ENCODE results near the gene NCAPD2. TPM values are rescaled to one million over a fixed set of nuclear protein-coding genes. Genes with fewer than 3 reads are reported as not detected.

Gene NCAPD2
- polyA plus RNA-seq, 3 donors: 6.2 to 15.0 (median 8.3) TPM

GRCh38 chr12:6526766-6527525 lies 33.0 kb downstream of the NCAPD2 start:
- Histone ChIP-seq H2AFZ (ENCODE audit: insufficient read depth, low read depth, low read length, poor library complexity, severe bottlenecking) (no peak overlapping the region), H3K4me2 (replicated peaks; ENCODE audit: extremely low read depth, low read length, poor library complexity, severe bottlenecking) (no peak overlapping the region), H3K4me3 (replicated peaks in 1 of 3; ENCODE audit: low read depth in 2 of 3, low read length in 3 of 3) (no peak overlapping the region), H3K79me2 (ENCODE audit: insufficient read depth, low read length) (peaks cover 10% of the 10 kb centered on the region), H3K9ac (ENCODE audit: insufficient read depth, low read length, poor library complexity, severe bottlenecking) (no peak overlapping the region), H3K27me3 (ENCODE audit: control insufficient read depth in 2 of 2, insufficient read depth in 2 of 2, low read length in 2 of 2) (no peaks in the 10 kb centered on the region), H3K4me1 (ENCODE audit: control insufficient read depth in 1 of 2, insufficient read depth in 2 of 2, low read length in 2 of 2) (peaks cover 2% of the 10 kb centered on the region in 2 donors), H3K27ac (ENCODE audit: low read depth in 1 of 2, low read length in 2 of 2) (peak overlapping the region in 1 of 2 donors; percentile 20), H3K36me3 (replicated peaks in 1 of 2; ENCODE audit: control insufficient read depth in 1 of 2, insufficient read depth in 2 of 2, low read length in 2 of 2) (peaks cover 90 to 97% of the 10 kb centered on the region in 2 donors), H4K20me1 (ENCODE audit: insufficient read depth, low read length) (no peaks in the 10 kb centered on the region), H3K9me3 (replicated peaks in 1 of 2; ENCODE audit: control insufficient read depth in 1 of 2, insufficient read depth in 1 of 2, low read length in 2 of 2) (no peaks in the 10 kb centered on the region)
- no peak overlapping the region for H3K4me3 Mint-ChIP-seq
- no peak for DNase-seq
- 97% methylated on average over 10 of the region's 19 CpGs for WGBS (ENCODE audit: insufficient coverage)
- peaks cover 88 to 96% of the 10 kb centered on the region in 2 donors for H3K36me3 Mint-ChIP-seq
- H3K27ac Mint-ChIP-seq: no peak overlapping the region
- peaks cover 2% of the 10 kb centered on the region for H3K4me1 Mint-ChIP-seq
- intact Hi-C loops (cut with micrococcal nuclease): no loop called here
- TF ChIP-seq, protein P1, sequence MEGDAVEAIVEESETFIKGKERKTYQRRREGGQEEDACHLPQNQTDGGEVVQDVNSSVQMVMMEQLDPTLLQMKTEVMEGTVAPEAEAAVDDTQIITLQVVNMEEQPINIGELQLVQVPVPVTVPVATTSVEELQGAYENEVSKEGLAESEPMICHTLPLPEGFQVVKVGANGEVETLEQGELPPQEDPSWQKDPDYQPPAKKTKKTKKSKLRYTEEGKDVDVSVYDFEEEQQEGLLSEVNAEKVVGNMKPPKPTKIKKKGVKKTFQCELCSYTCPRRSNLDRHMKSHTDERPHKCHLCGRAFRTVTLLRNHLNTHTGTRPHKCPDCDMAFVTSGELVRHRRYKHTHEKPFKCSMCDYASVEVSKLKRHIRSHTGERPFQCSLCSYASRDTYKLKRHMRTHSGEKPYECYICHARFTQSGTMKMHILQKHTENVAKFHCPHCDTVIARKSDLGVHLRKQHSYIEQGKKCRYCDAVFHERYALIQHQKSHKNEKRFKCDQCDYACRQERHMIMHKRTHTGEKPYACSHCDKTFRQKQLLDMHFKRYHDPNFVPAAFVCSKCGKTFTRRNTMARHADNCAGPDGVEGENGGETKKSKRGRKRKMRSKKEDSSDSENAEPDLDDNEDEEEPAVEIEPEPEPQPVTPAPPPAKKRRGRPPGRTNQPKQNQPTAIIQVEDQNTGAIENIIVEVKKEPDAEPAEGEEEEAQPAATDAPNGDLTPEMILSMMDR (IDR thresholded peaks at IDR 0.05): no peak
- no peaks in the 10 kb centered on the region for H3K27me3 Mint-ChIP-seq (ENCODE audit: low read depth in 3 of 3)
- H3K9me3 Mint-ChIP-seq: no peaks in the 10 kb centered on the region

- intact Hi-C loops (cut with micrococcal nuclease): no loop called here
- H3K27ac Mint-ChIP-seq: peak overlapping the region in 1 of 7 donors; percentile 21
- H3K4me1 Mint-ChIP-seq: peaks cover 10% of the 10 kb centered on the region
- no peak for DNase-seq
- Histone ChIP-seq H3K9me3 (replicated peaks in 1 of 2; ENCODE audit: control insufficient read depth in 1 of 2, insufficient read depth in 1 of 2, low read length in 2 of 2) (no peaks in the 10 kb centered on the region), H3K4me1 (ENCODE audit: control insufficient read depth in 1 of 2, insufficient read depth in 2 of 2, low read length in 2 of 2) (peaks cover 10% of the 10 kb centered on the region in 2 donors), H3K4me3 (replicated peaks in 1 of 3; ENCODE audit: low read depth in 2 of 3, low read length in 3 of 3) (no peak overlapping the region), H3K27ac (ENCODE audit: low read depth in 1 of 2, low read length in 2 of 2) (no peak overlapping the region), H3K27me3 (ENCODE audit: control insufficient read depth in 2 of 2, insufficient read depth in 2 of 2, low read length in 2 of 2) (no peaks in the 10 kb centered on the region), H3K9ac (ENCODE audit: insufficient read depth, low read length, poor library complexity, severe bottlenecking) (no peak overlapping the region), H3K36me3 (replicated peaks in 1 of 2; ENCODE audit: control insufficient read depth in 1 of 2, insufficient read depth in 2 of 2, low read length in 2 of 2) (peaks cover 82 to 89% of the 10 kb centered on the region in 2 donors), H3K79me2 (ENCODE audit: insufficient read depth, low read length) (peaks cover 18% of the 10 kb centered on the region), H3K4me2 (replicated peaks; ENCODE audit: extremely low read depth, low read length, poor library complexity, severe bottlenecking) (no peak overlapping the region), H4K20me1 (ENCODE audit: insufficient read depth, low read length) (no peaks in the 10 kb centered on the region), H2AFZ (ENCODE audit: insufficient read depth, low read depth, low read length, poor library complexity, severe bottlenecking) (no peak overlapping the region)
- H3K27me3 Mint-ChIP-seq (ENCODE audit: low read depth in 3 of 3): no peaks in the 10 kb centered on the region
- TF ChIP-seq, protein P1 (IDR thresholded peaks at IDR 0.05): no peak
- H3K4me3 Mint-ChIP-seq: no peak overlapping the region
- H3K9me3 Mint-ChIP-seq: no peaks in the 10 kb centered on the region
- WGBS (ENCODE audit: insufficient coverage): no CpG with 5 or more reads among the region's 4 CpGs
- H3K36me3 Mint-ChIP-seq: peaks cover 80 to 89% of the 10 kb centered on the region in 2 donors
These were observed 33.8 kb downstream of the NCAPD2 start for GRCh38 chr12:6527711-6528110.

All from CD14-positive monocyte (primary cell).